SU-DHL-6 (cell line): Measurements from ENCODE around the gene XRCC1.

Experiments used
- EZH2phosphoT487 ChIP-seq: fragments of 200-600 bp; sonication (generic), shearing (Covaris generic); conservative IDR thresholded peaks from 2 replicates; pipeline ENCODE4 v1.6.1; 2018; ENCODE audit warnings: mild to moderate bottlenecking, antibody characterized with exemption, low read length, moderate library complexity, mixed read lengths
- TF ChIP-seq, protein P1 (sequence below): fragments of 200-600 bp; sonication (generic); IDR thresholded peaks from one replicate; pipeline ENCODE4 v1.5.1; 2017; ENCODE audit warnings: antibody characterized with exemption, mild to moderate bottlenecking, low read length, moderate library complexity; ENCODE audit not compliant: insufficient read depth, poor library complexity, severe bottlenecking

GRCh38 chr19:43510713-43511112 is 64.6 kb downstream of the XRCC1 start:
- TF ChIP-seq, protein P1, sequence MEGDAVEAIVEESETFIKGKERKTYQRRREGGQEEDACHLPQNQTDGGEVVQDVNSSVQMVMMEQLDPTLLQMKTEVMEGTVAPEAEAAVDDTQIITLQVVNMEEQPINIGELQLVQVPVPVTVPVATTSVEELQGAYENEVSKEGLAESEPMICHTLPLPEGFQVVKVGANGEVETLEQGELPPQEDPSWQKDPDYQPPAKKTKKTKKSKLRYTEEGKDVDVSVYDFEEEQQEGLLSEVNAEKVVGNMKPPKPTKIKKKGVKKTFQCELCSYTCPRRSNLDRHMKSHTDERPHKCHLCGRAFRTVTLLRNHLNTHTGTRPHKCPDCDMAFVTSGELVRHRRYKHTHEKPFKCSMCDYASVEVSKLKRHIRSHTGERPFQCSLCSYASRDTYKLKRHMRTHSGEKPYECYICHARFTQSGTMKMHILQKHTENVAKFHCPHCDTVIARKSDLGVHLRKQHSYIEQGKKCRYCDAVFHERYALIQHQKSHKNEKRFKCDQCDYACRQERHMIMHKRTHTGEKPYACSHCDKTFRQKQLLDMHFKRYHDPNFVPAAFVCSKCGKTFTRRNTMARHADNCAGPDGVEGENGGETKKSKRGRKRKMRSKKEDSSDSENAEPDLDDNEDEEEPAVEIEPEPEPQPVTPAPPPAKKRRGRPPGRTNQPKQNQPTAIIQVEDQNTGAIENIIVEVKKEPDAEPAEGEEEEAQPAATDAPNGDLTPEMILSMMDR: no peak
- TF ChIP-seq EZH2phosphoT487: no peak
